Stimulated activated CD4-positive, alpha-beta T cell treated with anti-CD3 and anti-CD28 coated beads, Interleukin-4, amount 100 ng/mL, for 4 hours (primary cell): ENCODE results near the gene USP15.
"Not testable (repeated sequence)": the region's sequence is repeated elsewhere in the genome, so short reads cannot be mapped to it uniquely, and the experiment has no call there.

ENCODE experiments used
- DNase-seq, 2 experiments: peaks; one replicate each; pipeline ENCODE4 v3.0.0-alpha.2; 2020

Gene USP15

GRCh38 chr12:62463252-62463651, 203.0 kb downstream of the USP15 start:
- DNase-seq = not testable (repeated sequence)
